Left lung (tissue), 10 donors: ENCODE results near the gene RALGPS1. TPM values are rescaled to one million over a fixed set of nuclear protein-coding genes. Genes with fewer than 3 reads are reported as not detected.

Source experiments
- ATAC-seq: fragments of 200-7000 bp; cut with Tn5 transposase; one replicate; pipeline ENCODE4 v1.9.1; 2020; ENCODE audit warnings: moderate library complexity
- DNase-seq, 4 donors: peaks; one replicate each; pipeline ENCODE4 v3.0.0-alpha.2; 2013 to 2020
- H3K27ac ChIP-seq, 2 donors: fragments of 200-600 bp; sonication (generic) in 1 of 2; one replicate each; pipeline versions ENCODE4 v1.5.0 to v1.8.0; 2020 to 2021
- H3K27me3 ChIP-seq, 2 donors: fragments of 200-600 bp; sonication (generic) in 1 of 2; one replicate each; pipeline versions ENCODE4 v1.5.0 to v1.8.0; 2020 to 2021
- H3K36me3 ChIP-seq, 2 donors: fragments of 200-600 bp; sonication (generic) in 1 of 2; one replicate each; pipeline versions ENCODE4 v1.5.0 to v1.8.0; 2020 to 2021
- H3K4me1 ChIP-seq, 2 donors: fragments of 200-600 bp; one replicate each; pipeline ENCODE4 v1.8.0; 2021
- H3K4me3 ChIP-seq, 2 donors: fragments of 200-600 bp; sonication (generic) in 1 of 2; one replicate each; pipeline versions ENCODE4 v1.5.0 to v1.8.0; 2020 to 2021; ENCODE audit warnings: mild to moderate bottlenecking in 1 of 2
- H3K9me3 ChIP-seq, 2 donors: fragments of 200-600 bp; sonication (generic) in 1 of 2; one replicate each; pipeline versions ENCODE4 v1.5.0 to v1.8.0; 2020 to 2021
- CTCF ChIP-seq, 2 donors: fragments of 200-600 bp; sonication (generic) in 1 of 2; IDR thresholded peaks; one replicate each; pipeline versions ENCODE4 v1.5.0 to v1.8.0; 2021; ENCODE audit warnings: antibody characterized with exemption in 2 of 2
- intact Hi-C, 2 donors: fragments of 100-400 bp; cut with DNase I; formaldehyde crosslinking; loops; one replicate each; pipeline versions ENCODE4 v1.11.2 to v1.14.2; 2022
- polyA plus RNA-seq, 6 donors: library from polyadenylated mRNA; unstranded; fragments of 120-200 nt; gene quantifications; one replicate each; pipeline ENCODE4 v1.2.1, GENCODE V29; 2013; ENCODE audit not compliant: insufficient read length in 6 of 6
- total RNA-seq, 2 donors: library from RNA; stranded (reverse); fragmentation: NEBNext Ultra II Directional; extraction: Animal tissue kit (Norgen Biotek cat#: 25700); gene quantifications; one replicate each; pipeline ENCODE4 v1.2.1, GENCODE V29; 2021
- donor health status: DM: no; HTN: yes; CAD: no.
- donor health status: DM: no; HTN: no; CAD: no.

The RALGPS1 gene
- total and polyA plus RNA-seq, 8 donors = 11.9 to 27.6 (median 21.5) TPM

DNA sequence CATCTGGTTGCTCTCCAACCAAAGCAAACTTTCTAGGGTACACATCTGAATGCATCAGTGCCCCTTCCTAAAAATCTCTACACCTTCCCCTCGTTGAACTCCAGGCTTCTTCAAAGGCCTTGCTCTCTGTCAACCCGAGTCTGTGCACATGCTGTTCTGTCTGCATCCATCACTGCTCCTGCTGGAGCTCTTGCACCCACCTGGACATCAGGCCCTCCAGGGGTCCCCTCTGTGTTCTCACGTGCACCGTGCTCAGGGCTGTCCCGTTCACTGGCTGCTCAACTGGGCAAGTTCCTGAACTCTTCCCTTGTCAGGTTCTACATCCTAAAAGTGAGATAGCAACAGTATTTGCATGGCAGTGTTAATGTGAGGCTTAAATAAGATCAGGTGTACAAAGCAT is 270.6 kb downstream of the RALGPS1 start:
- H3K27ac ChIP-seq = no peak overlapping the region
- peaks cover 14 to 20% of the 10 kb centered on the region in 2 donors for H3K4me1 ChIP-seq
- H3K27me3 ChIP-seq = no peaks in the 10 kb centered on the region
- intact Hi-C loops = no loop called here
- H3K4me3 ChIP-seq = no peak overlapping the region
- DNase-seq = peak in 1 of 4 donors; percentile 22
- ATAC-seq = no peak
- no peaks in the 10 kb centered on the region for H3K9me3 ChIP-seq
- TF ChIP-seq CTCF (IDR thresholded peaks at IDR 0.05) = no peak
- peaks cover 0 to 7% of the 10 kb centered on the region in 2 donors for H3K36me3 ChIP-seq

- TF ChIP-seq CTCF (IDR thresholded peaks at IDR 0.05) = no peak
- no peaks in the 10 kb centered on the region for H3K9me3 ChIP-seq
- H3K4me3 ChIP-seq = no peak overlapping the region
- ATAC-seq (peak; percentile 67), DNase-seq (peak in 3 of 4 donors; percentile 72 to 94 (median 91))
- peak overlapping the region; percentile 78 to 86 for H3K27ac ChIP-seq
- no peaks in the 10 kb centered on the region for H3K27me3 ChIP-seq
- peaks cover 14 to 20% of the 10 kb centered on the region in 2 donors for H3K4me1 ChIP-seq
- intact Hi-C loops = no loop called here
- peaks cover 0 to 7% of the 10 kb centered on the region in 2 donors for H3K36me3 ChIP-seq
These were observed 271.6 kb downstream of the RALGPS1 start for GRCh38 chr9:127185931-127186781.

DNA sequence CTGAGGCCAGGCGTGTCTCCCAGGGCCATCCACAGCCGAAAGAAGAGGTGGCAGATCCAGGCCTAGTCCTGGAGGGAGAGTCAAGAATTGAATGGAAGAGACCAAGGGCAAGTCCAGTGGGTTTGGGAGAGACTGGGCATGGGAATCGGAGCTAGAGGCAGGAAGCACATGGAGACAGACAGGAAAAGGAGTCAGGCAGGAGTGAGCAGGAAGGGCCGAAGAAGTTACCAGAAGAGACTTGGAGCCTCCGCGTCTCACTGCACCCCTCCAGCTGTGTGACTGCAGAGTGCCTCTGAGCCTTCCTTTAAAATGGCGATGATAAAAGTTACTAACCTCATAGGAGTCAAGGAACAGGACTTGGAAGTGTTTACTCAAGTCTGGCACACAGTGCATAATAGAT is 272.2 kb downstream of the RALGPS1 start:
- Histone ChIP-seq H3K27me3 (no peaks in the 10 kb centered on the region), H3K27ac (peak overlapping the region; percentile 78 to 86), H3K9me3 (no peaks in the 10 kb centered on the region), H3K36me3 (peaks cover 0 to 7% of the 10 kb centered on the region in 2 donors), H3K4me3 (no peak overlapping the region), H3K4me1 (peaks cover 14 to 20% of the 10 kb centered on the region in 2 donors)
- ATAC-seq = peak; percentile 6
- intact Hi-C loops = no loop called here
- no peak for TF ChIP-seq CTCF (IDR thresholded peaks at IDR 0.05)
- no peak for DNase-seq

- ATAC-seq (peak; percentile 67), DNase-seq (peak in 3 of 4 donors; percentile 56 to 83 (median 60))
- Histone ChIP-seq H3K9me3 (no peaks in the 10 kb centered on the region), H3K27ac (peak overlapping the region; percentile 78 to 86), H3K27me3 (no peaks in the 10 kb centered on the region), H3K4me3 (no peak overlapping the region), H3K4me1 (peaks cover 14 to 20% of the 10 kb centered on the region in 2 donors), H3K36me3 (peaks cover 0 to 7% of the 10 kb centered on the region in 2 donors)
- no peak for TF ChIP-seq CTCF (IDR thresholded peaks at IDR 0.05)
- intact Hi-C loops = no loop called here
These were observed 272.8 kb downstream of the RALGPS1 start for GRCh38 chr9:127187231-127187956.

DNA sequence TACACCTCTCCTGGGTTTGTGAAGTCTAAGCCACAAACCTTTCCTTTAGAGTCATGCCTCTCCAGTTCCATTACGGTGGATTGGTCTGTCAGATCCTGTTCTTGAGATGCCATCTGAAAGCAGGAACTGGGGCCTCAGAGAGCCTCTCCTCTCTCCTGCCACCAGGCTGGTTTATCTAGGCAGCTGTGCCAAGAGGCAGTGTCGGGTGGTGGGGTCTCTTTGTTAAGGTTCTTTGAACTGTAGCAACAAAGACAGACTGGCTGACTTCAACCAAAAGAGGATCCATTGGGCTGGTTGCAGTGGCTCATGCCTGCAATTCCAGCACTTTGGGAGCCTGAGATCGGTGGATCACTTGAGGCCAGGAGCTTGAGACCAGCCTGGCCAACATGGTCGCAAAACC is 273.8 kb downstream of the RALGPS1 start:
- Histone ChIP-seq H3K36me3 (peaks cover 0 to 7% of the 10 kb centered on the region in 2 donors), H3K9me3 (no peaks in the 10 kb centered on the region), H3K4me3 (no peak overlapping the region), H3K4me1 (peaks cover 14 to 20% of the 10 kb centered on the region in 2 donors), H3K27ac (no peak overlapping the region), H3K27me3 (no peaks in the 10 kb centered on the region)
- DNase-seq = no peak
- no peak for TF ChIP-seq CTCF (IDR thresholded peaks at IDR 0.05)
- intact Hi-C loops = no loop called here
- no peak for ATAC-seq
